Breast epithelium (tissue), 4 donors: ENCODE results near the gene CTNNA3. TPM values are rescaled to one million over a fixed set of nuclear protein-coding genes. Genes with fewer than 3 reads are reported as not detected.

Experiments
- DNase-seq, 2 donors: peaks; one replicate each; pipeline ENCODE4 v3.0.0-alpha.2; 2019; ENCODE audit warnings: low spot score in 2 of 2
- H3K27ac ChIP-seq, 2 donors: fragments of 200-600 bp; sonication (generic) in 1 of 2; one replicate each; pipeline ENCODE4 v1.5.1; 2016 to 2019; ENCODE audit warnings: mild to moderate bottlenecking in 1 of 2
- H3K27me3 ChIP-seq, 2 donors: fragments of 200-600 bp; sonication (generic) in 1 of 2; one replicate each; pipeline versions ENCODE4 v1.5.1 to v1.6.0; 2017 to 2019; ENCODE audit warnings: control low read depth in 1 of 2, mild to moderate bottlenecking in 1 of 2
- H3K36me3 ChIP-seq: fragments of 200-600 bp; one replicate; pipeline ENCODE4 v1.5.1; 2019
- H3K4me1 ChIP-seq, 2 donors: fragments of 200-600 bp; sonication (generic); one replicate each; pipeline ENCODE4 v1.5.1; 2016 to 2019; ENCODE audit warnings: control low read depth in 1 of 2
- H3K4me3 ChIP-seq, 3 donors: fragments of 200-600 bp; sonication (generic); 1 replicate in 2 of 3; 2 replicates in 1 of 3; pipeline ENCODE4 v1.5.1; 2016 to 2019; ENCODE audit warnings: mild to moderate bottlenecking in 3 of 3, moderate library complexity in 2 of 3
- H3K9me3 ChIP-seq, 2 donors: fragments of 200-600 bp; sonication (generic) in 1 of 2; one replicate each; pipeline ENCODE4 v1.5.1; 2016 to 2019; ENCODE audit warnings: control low read depth in 1 of 2
- POLR2A ChIP-seq: fragments of 450-650 bp; IDR thresholded peaks from one replicate; pipeline ENCODE4 v1.6.1; 2016; ENCODE audit warnings: antibody characterized with exemption, mild to moderate bottlenecking, moderate library complexity
- POLR2AphosphoS5 ChIP-seq, 3 donors: sonication (generic); formaldehyde crosslinking; IDR thresholded peaks; one replicate each; pipeline ENCODE4 v1.6.1; 2017; ENCODE audit warnings: antibody characterized with exemption in 3 of 3
- intact Hi-C: fragments of 100-400 bp; cut with DNase I; formaldehyde crosslinking; loops from one replicate; pipeline ENCODE4 v1.15.1; 2023; ENCODE audit warnings: low total_unique reads
- total RNA-seq, 3 donors: library from RNA; depleted of rRNA; stranded (reverse); fragments of >200 nt; gene quantifications; one replicate each; pipeline ENCODE4 v1.1.0, GENCODE V29; 2016
- TF ChIP-seq, protein P1 (sequence below), 3 donors: fragments of 450-650 bp; IDR thresholded peaks; one replicate each; pipeline ENCODE4 v1.5.1; 2016 to 2017; ENCODE audit warnings: antibody characterized with exemption in 3 of 3, mild to moderate bottlenecking in 3 of 3, moderate library complexity in 3 of 3

CTNNA3 gene
- total RNA-seq, 3 donors from 2014 or later: 0.33 to 1.1 (median 0.59) TPM

DNA sequence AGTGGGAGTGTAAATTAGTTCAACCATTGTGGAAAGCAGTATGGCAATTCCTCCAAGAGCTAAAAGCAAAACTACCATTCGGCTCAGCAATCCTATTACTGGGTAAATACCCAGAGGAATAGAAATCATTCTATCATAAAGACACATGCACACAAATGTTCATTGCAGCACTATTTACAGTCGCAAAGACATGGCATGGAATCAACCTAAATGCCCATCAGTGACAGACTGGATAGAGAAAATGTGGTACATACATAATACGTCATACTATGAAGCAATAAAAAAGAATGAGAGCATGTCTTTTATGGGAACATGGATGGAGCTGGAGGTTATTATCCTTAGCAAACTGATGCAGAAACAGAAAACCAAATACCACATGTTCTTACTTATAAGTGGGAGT, 1646.7 kb downstream of the CTNNA3 start:
- H3K9me3 ChIP-seq: peaks cover 5 to 16% of the 10 kb centered on the region in 2 donors
- intact Hi-C loops: no loop called here
- no peak overlapping the region for H3K27ac ChIP-seq

DNA sequence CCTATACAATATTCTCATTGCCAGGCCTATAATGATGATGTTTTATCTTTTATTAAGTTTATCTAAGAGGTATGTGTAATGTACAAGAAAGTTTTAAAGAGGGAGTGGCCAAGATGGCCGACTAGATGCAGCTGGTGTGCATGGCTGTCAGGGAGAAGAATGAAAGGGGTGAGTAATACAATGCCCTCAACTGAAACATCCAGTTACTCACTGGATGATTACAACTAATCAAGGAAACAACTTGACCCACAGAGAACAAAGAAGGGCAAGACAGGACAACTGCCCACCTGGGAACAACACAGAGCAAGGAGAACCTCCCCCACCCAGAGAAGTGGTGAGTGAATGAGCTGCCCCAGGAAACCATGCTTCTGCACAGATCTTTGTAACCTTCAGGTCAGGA, 1650.1 kb downstream of the CTNNA3 start:
- DNase-seq: no peak
- Histone ChIP-seq H3K27ac (no peak overlapping the region), H3K9me3 (peaks cover 5 to 16% of the 10 kb centered on the region in 2 donors), H3K4me3 (no peak overlapping the region), H3K4me1 (no peaks in the 10 kb centered on the region), H3K27me3 (no peaks in the 10 kb centered on the region), H3K36me3 (no peaks in the 10 kb centered on the region)
- intact Hi-C loops: no loop called here
- TF ChIP-seq, protein P1, sequence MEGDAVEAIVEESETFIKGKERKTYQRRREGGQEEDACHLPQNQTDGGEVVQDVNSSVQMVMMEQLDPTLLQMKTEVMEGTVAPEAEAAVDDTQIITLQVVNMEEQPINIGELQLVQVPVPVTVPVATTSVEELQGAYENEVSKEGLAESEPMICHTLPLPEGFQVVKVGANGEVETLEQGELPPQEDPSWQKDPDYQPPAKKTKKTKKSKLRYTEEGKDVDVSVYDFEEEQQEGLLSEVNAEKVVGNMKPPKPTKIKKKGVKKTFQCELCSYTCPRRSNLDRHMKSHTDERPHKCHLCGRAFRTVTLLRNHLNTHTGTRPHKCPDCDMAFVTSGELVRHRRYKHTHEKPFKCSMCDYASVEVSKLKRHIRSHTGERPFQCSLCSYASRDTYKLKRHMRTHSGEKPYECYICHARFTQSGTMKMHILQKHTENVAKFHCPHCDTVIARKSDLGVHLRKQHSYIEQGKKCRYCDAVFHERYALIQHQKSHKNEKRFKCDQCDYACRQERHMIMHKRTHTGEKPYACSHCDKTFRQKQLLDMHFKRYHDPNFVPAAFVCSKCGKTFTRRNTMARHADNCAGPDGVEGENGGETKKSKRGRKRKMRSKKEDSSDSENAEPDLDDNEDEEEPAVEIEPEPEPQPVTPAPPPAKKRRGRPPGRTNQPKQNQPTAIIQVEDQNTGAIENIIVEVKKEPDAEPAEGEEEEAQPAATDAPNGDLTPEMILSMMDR (IDR thresholded peaks at IDR 0.05): no peak
- TF ChIP-seq POLR2A (no peak), POLR2AphosphoS5 (IDR thresholded peaks at IDR 0.05) (no peak)

More for the DNA sequence above, 1646.7 kb downstream of the CTNNA3 start:
- TF ChIP-seq, protein P1 (IDR thresholded peaks at IDR 0.05): no peak
- no peak for TF ChIP-seq POLR2A
- no peak for DNase-seq
- Histone ChIP-seq H3K4me3 (no peak overlapping the region), H3K36me3 (peaks cover 3% of the 10 kb centered on the region), H3K27me3 (no peaks in the 10 kb centered on the region), H3K4me1 (no peaks in the 10 kb centered on the region)

DNA sequence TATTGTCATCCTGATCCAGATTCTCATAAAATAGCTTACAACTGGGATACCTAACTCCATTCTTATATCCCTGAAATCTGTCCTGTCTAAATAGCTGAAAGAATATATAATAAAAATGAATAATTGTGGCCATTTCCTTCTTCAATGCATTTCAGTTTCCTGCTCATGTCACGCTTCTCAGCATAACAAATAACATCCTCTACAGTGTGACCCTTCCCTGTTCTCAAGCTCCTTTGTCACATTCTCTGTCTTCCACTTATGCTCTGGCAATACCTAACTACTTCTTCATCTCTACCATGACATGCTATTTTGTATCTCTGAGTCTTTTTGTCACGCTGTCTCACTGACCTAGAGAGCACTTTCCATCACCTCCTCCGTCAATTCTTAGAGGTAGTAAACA, 1654.2 kb downstream of the CTNNA3 start:
- Histone ChIP-seq H3K36me3 (no peaks in the 10 kb centered on the region), H3K4me3 (no peak overlapping the region), H3K27ac (no peak overlapping the region), H3K9me3 (peaks cover 5 to 11% of the 10 kb centered on the region in 2 donors), H3K27me3 (no peaks in the 10 kb centered on the region), H3K4me1 (no peaks in the 10 kb centered on the region)
- intact Hi-C loops: no loop called here
- TF ChIP-seq, protein P1 (IDR thresholded peaks at IDR 0.05): no peak
- TF ChIP-seq POLR2AphosphoS5 (IDR thresholded peaks at IDR 0.05) (no peak), POLR2A (no peak)
- no peak for DNase-seq

DNA sequence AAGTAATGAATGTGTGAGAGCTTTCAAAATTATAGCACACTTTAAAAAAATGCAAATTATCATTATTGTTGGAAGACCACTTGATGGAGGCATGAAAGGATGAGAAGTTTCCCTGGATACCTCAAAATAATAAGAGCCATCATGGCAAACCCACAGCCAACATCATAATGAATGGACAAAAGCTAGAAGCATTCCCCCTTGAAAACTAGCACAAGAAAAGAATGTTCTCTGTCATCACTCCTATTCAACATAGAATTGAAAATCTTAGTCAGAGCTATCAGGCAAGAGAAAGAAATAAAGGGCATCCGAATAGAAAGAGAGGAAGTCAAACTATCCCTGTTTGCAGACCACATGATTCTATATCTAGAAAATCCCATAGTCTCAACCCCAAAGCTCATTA, 1657.4 kb downstream of the CTNNA3 start:
- Histone ChIP-seq H3K4me1 (no peaks in the 10 kb centered on the region), H3K36me3 (no peaks in the 10 kb centered on the region), H3K9me3 (no peaks in the 10 kb centered on the region), H3K4me3 (no peak overlapping the region), H3K27me3 (no peaks in the 10 kb centered on the region), H3K27ac (no peak overlapping the region)
- no peak for DNase-seq
- intact Hi-C loops: no loop called here
- TF ChIP-seq POLR2AphosphoS5 (IDR thresholded peaks at IDR 0.05) (no peak), POLR2A (no peak)
- TF ChIP-seq, protein P1 (IDR thresholded peaks at IDR 0.05): no peak

DNA sequence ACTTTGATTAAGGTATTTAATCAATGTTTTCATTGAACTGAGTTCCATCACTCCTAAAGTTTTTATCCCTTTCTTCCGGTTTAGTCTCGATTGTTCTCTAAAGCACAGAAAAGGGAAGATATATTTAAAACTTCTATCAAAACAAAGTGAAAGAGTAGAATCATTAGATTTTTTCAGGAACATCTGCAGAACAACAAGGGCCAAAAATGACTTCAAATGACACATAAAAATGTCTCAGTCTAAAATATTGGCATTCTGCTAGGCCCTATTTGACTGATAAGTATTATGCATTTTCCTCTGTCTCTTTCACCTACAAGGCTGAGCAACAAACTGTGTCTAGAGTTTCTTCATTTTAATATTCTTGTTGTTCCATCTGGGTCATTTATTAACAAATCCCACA, 1669.7 kb downstream of the CTNNA3 start:
- TF ChIP-seq POLR2AphosphoS5 (IDR thresholded peaks at IDR 0.05): no peak
- TF ChIP-seq, protein P1 (IDR thresholded peaks at IDR 0.05): no peak
- no peak for TF ChIP-seq POLR2A
- Histone ChIP-seq H3K27me3 (no peaks in the 10 kb centered on the region), H3K9me3 (no peaks in the 10 kb centered on the region), H3K36me3 (no peaks in the 10 kb centered on the region), H3K4me1 (no peaks in the 10 kb centered on the region), H3K4me3 (no peak overlapping the region), H3K27ac (no peak overlapping the region)
- DNase-seq: no peak
- intact Hi-C loops: no loop called here
